OCI-LY7 (cell line): ENCODE results near the gene RPL10. TPM values are rescaled to one million over a fixed set of nuclear protein-coding genes. Genes with fewer than 3 reads are reported as not detected.
A peak's percentile ranks its signal among the peaks of the same experiment; 100 is the strongest.
"Not testable (repeated sequence)": the region's sequence is repeated elsewhere in the genome, so short reads cannot be mapped to it uniquely, and the experiment has no call there.

ENCODE experiments used
- BruUV-seq: library from RNA; stranded (reverse); fragments of 400-500 nt; replicated peaks from 2 replicates; lab custom pipeline; 2021; lab: Mats Ljungman, UMichigan
- CTCF ChIA-PET: fragments of 300-600 bp; sonication (Branson Sonifier 250); formaldehyde crosslinking; loops from one replicate; lab custom pipeline; 2022; ENCODE audit warnings: antibody characterized with exemption; ENCODE audit not compliant: unreplicated experiment; lab: Charles Lee
- POLR2A ChIA-PET: fragments of 300-600 bp; sonication (Branson Sonifier 250); formaldehyde crosslinking; loops from one replicate; lab custom pipeline; 2022; ENCODE audit warnings: antibody characterized with exemption; lab: Charles Lee
- DNase-seq: peaks from one replicate; pipeline ENCODE4 v3.0.0-alpha.2; 2015; ENCODE audit warnings: low spot score
- H2AFZ ChIP-seq: fragments of 200-600 bp; sonication (generic), shearing (Covaris generic); 2 replicates; pipeline ENCODE4 v1.6.1; 2014; ENCODE audit warnings: mild to moderate bottlenecking, antibody characterized with exemption, low read length, moderate library complexity
- H3K27ac ChIP-seq: fragments of 200-600 bp; sonication (generic); 2 replicates; pipeline ENCODE4 v1.5.1; 2014; ENCODE audit warnings: mixed run types, low read depth, mild to moderate bottlenecking, moderate library complexity, low read length, inconsistent platforms; ENCODE audit not compliant: poor library complexity, severe bottlenecking
- H3K36me3 ChIP-seq: fragments of 200-600 bp; sonication (generic); 2 replicates; pipeline ENCODE4 v1.6.1; 2014; ENCODE audit warnings: mild to moderate bottlenecking, antibody characterized with exemption, low read length, moderate library complexity, mixed read lengths; ENCODE audit not compliant: insufficient read depth
- H3K4me1 ChIP-seq: fragments of 200-600 bp; sonication (generic); 2 replicates; pipeline ENCODE4 v1.5.1; 2014; ENCODE audit warnings: mild to moderate bottlenecking, low read length; ENCODE audit not compliant: insufficient read depth, poor library complexity, severe bottlenecking
- H3K4me2 ChIP-seq: fragments of 200-600 bp; sonication (generic); 2 replicates; pipeline ENCODE4 v1.6.1; 2014; ENCODE audit warnings: mild to moderate bottlenecking, low read length
- H3K4me3 ChIP-seq: fragments of 200-600 bp; sonication (generic); 2 replicates; pipeline ENCODE4 v1.5.1; 2014; ENCODE audit warnings: mild to moderate bottlenecking, low read depth, low read length; ENCODE audit not compliant: poor library complexity, severe bottlenecking
- H3K79me2 ChIP-seq: fragments of 200-600 bp; sonication (generic); 2 replicates; pipeline ENCODE4 v1.6.1; 2016; ENCODE audit warnings: low read depth, mild to moderate bottlenecking, low read length, moderate library complexity, mixed read lengths; ENCODE audit not compliant: insufficient read depth
- H3K9me2 ChIP-seq: fragments of 200-600 bp; sonication (generic); 2 replicates; pipeline ENCODE4 v1.6.1; 2016; ENCODE audit warnings: mild to moderate bottlenecking, low read length, mixed read lengths; ENCODE audit not compliant: insufficient read depth
- H3K9me3 ChIP-seq: fragments of 200-600 bp; sonication (generic); 2 replicates; pipeline ENCODE4 v1.6.1; 2014; ENCODE audit warnings: mild to moderate bottlenecking, mixed run types, low read length, mixed read lengths
- H4K20me1 ChIP-seq: fragments of 200-600 bp; sonication (generic); 2 replicates; pipeline ENCODE4 v1.6.1; 2014; ENCODE audit warnings: mild to moderate bottlenecking, antibody characterized with exemption, low read length, moderate library complexity, mixed read lengths; ENCODE audit not compliant: insufficient read depth
- CTCF ChIP-seq: fragments of 200-600 bp; sonication (generic); conservative IDR thresholded peaks from 2 replicates; pipeline ENCODE4 v1.5.1; 2014; ENCODE audit warnings: mild to moderate bottlenecking, antibody characterized with exemption, low read length, moderate library complexity, mixed read lengths
- EZH2phosphoT487 ChIP-seq: fragments of 200-600 bp; sonication (generic); IDR thresholded peaks from 2 replicates; pipeline ENCODE4 v1.6.1; 2018; ENCODE audit warnings: low read depth, borderline replicate concordance, mild to moderate bottlenecking, mixed run types, antibody characterized with exemption, low read length, moderate library complexity, mixed read lengths
- intact Hi-C: fragments of 100-400 bp; cut with micrococcal nuclease; formaldehyde crosslinking; loops from one replicate; pipeline ENCODE4 v1.10.0; 2022; ENCODE audit not compliant: unreplicated experiment
- total RNA-seq, 2 experiments: library from RNA; depleted of rRNA in 1 of 2; stranded (reverse); fragments of >200 nt in 1 of 2; shearing (Covaris generic) in 1 of 2; gene quantifications; 2 replicates each; pipeline ENCODE4 v1.2.3, GENCODE V29; 2014 to 2022

RPL10 gene
- total RNA-seq, 2 experiments from 2014 or later: 2,447 to 4,261 TPM

DNA sequence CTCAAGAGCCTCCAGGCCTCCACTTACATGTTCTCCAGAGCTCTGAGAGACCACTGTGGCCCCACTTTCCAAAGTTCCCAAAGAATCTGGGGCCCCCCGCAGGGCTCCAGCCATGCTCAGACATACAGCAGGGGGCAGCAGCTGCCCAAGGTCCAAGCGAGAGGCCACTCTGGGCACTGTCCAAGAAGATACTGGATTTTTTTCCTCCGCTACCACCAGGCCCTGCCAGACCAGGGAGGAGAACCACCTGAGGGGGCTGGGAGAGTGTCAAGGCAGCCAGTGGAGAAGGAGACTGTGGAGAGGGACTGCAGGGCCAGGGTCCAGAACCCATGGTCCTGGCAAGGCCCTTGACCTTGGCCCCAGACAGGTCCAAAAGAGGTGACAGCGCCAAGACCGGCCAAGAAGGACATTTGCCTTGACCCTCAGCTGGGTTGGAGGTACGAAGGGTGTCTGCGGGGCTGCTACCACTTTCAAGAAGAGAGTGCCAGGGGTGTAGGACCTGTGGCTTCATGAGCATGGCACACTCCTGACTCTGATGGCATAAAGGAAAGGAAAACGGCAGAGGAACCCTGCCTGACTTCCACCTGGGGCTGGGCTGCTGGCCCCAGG lies 13.8 kb upstream of the RPL10 start:
- no TSS peak for BruUV-seq
- peaks cover 11% of the 10 kb centered on the region for H3K79me2 ChIP-seq
- TF ChIP-seq EZH2phosphoT487 (no peak), CTCF (peak; percentile 33; the same call in 1 of the 2 replicates)
- no peaks in the 10 kb centered on the region for H3K9me2 ChIP-seq
- H3K4me2 ChIP-seq: no peak overlapping the region
- no peaks in the 10 kb centered on the region for H3K9me3 ChIP-seq
- no peak overlapping the region for H3K4me3 ChIP-seq
- H3K27ac ChIP-seq: no peak overlapping the region
- H4K20me1 ChIP-seq: no peaks in the 10 kb centered on the region
- H3K4me1 ChIP-seq: peaks cover 11% of the 10 kb centered on the region
- H2AFZ ChIP-seq: no peak overlapping the region
- DNase-seq: no peak
- ChIA-PET CTCF (no interaction called here), POLR2A (no interaction called here)
- H3K36me3 ChIP-seq: peaks cover 4% of the 10 kb centered on the region; the same call in 1 of the 2 replicates
- intact Hi-C loops: no loop called here

GRCh38 chrX:154388094-154388493 lies 10.1 kb upstream of the RPL10 start:
- H2AFZ ChIP-seq, POLR2A ChIA-PET: not testable (repeated sequence)

DNA sequence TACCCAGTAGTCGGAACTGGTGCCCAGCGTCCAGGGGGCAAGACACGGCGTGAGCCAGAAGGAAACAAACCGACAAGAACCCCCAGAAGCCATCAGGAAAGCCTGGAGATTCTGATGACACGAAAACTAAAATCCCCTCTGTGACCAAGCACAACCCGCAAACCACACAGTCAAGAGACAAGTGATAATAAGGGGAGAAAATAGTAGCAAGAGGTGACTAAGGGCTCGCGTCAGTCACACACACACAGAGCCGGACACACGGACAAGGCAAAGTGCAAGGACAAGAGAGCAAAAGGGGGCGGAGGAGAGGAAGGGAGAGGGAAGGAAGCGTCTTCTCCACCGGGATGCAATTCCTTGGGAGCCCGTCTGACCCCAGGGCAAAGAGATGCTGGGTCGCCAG lies 9.5 kb upstream of the RPL10 start:
- BruUV-seq, H3K9me3 ChIP-seq, intact Hi-C loops, CTCF ChIA-PET, H4K20me1 ChIP-seq, H3K9me2 ChIP-seq, H3K27ac ChIP-seq, H3K4me2 ChIP-seq, H3K4me3 ChIP-seq, POLR2A ChIA-PET, H2AFZ ChIP-seq, DNase-seq, H3K36me3 ChIP-seq, H3K4me1 ChIP-seq, H3K79me2 ChIP-seq: not testable (repeated sequence)

More at GRCh38 chrX:154388094-154388493, 10.1 kb upstream of the RPL10 start:
- H3K27ac ChIP-seq, H3K9me3 ChIP-seq, H3K36me3 ChIP-seq, CTCF ChIA-PET, BruUV-seq, H3K4me2 ChIP-seq, H3K4me3 ChIP-seq, DNase-seq, H3K9me2 ChIP-seq, intact Hi-C loops, H4K20me1 ChIP-seq, H3K4me1 ChIP-seq, H3K79me2 ChIP-seq: not testable (repeated sequence)

DNA sequence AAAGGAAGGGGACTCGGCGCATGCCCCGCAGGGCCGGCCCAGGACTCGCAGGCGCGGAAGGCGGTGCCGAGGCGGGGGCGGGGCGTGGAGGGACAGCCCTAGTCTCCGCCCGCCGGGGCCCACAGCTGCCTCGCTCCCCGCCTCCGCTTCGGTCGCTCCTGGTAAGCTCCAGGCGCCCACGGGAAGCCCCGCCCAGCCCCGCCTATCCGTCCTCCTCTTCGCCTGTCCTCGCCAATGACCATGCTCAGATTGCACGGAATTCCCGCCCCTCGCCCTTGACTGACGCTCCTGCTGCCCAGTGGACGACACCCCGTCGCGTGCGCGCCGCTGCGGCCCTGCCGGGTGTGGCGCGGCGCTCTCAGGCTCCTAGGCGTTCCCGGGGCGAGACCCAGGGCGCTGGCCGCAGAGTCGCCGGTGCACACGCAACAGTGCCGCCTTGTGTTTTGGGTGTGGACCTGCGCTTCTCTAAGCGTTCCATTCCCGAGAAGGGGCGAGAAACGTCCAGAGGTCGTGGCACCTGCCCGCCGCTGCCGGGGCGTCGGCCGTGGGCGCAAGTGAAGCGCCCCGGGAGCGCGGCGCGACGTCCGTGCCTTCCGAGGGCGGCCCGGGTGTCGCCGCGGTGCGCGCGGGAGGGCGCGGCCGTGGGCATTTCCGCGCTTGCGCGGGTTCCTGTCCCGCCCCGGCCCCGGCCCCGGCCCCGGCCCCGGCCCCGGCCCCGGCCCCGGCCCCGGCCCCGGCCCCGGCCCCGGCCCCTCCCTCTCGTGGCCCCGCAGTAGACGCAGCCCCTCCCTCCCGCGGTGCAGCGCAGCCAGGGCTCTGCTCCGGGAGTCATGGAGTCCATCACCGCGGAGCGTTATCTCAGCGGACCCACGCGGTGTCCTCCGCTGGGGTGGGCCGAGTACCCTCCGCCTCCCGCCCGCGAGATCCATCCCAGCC lies 8.1 kb upstream of the RPL10 start:
- H3K4me1 ChIP-seq, H3K79me2 ChIP-seq, BruUV-seq, H3K27ac ChIP-seq, DNase-seq, H4K20me1 ChIP-seq, CTCF ChIA-PET, intact Hi-C loops, H3K4me2 ChIP-seq, POLR2A ChIA-PET, H3K9me2 ChIP-seq, H3K36me3 ChIP-seq, H2AFZ ChIP-seq, H3K9me3 ChIP-seq: not testable (repeated sequence)
- peak overlapping the region; percentile 31 for H3K4me3 ChIP-seq

DNA sequence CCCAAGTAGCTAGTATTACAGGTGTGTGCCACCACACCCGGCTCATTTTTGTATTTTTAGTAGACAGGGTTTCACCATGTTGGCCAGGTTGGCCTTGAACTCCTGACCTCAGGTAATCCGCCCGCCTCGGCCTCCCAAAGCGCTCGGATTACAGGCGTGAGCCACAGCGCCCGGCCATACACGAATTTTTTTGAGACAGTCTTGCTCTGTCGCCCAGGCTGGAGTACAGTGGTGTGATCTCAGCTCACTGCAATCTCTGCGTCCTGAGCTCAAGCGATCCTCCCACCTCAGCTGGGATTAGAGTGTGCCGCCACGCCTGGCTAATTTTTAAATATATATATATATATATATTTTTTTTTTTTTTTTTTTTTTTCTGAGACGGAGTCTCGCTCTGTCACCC lies 1.8 kb upstream of the RPL10 start:
- H2AFZ ChIP-seq, H3K27ac ChIP-seq, DNase-seq, H3K9me3 ChIP-seq, intact Hi-C loops, H3K9me2 ChIP-seq, CTCF ChIA-PET, BruUV-seq, H3K4me1 ChIP-seq, H4K20me1 ChIP-seq, H3K4me3 ChIP-seq, H3K4me2 ChIP-seq: not testable (repeated sequence)
- H3K79me2 ChIP-seq: peaks cover 13% of the 10 kb centered on the region; the same call in 1 of the 2 replicates
- POLR2A ChIA-PET: interaction anchor here (0.7 kb wide), 1 partner anchor 78 kb away, joined by 3 read pairs; no protein-coding TSS in a partner anchor
- peaks cover 31% of the 10 kb centered on the region for H3K36me3 ChIP-seq
